B cell (primary cell): Measurements from ENCODE around the gene PCK2. TPM values are rescaled to one million over a fixed set of nuclear protein-coding genes. Genes with fewer than 3 reads are reported as not detected.
A peak's percentile ranks its signal among the peaks of the same experiment; 100 is the strongest.

Experiments
- ATAC-seq: fragments of 200-7000 bp; cut with Tn5 transposase; one replicate; pipeline ENCODE4 v1.10.0; 2021; ENCODE audit warnings: low read depth, mild to moderate bottlenecking, moderate number of reproducible peaks, moderate library complexity
- CTCF ChIA-PET: fragments of 350-600 bp; sonication (Branson Sonifier 250); formaldehyde crosslinking; loops from one replicate; lab custom pipeline; 2021; ENCODE audit warnings: antibody characterized with exemption, inconsistent platforms; lab: Charles Lee
- POLR2A ChIA-PET: fragments of 350-600 bp; sonication (Branson Sonifier 250); formaldehyde crosslinking; loops from one replicate; lab custom pipeline; 2021; ENCODE audit warnings: antibody characterized with exemption; lab: Charles Lee
- DNase-seq: peaks from one replicate; pipeline ENCODE4 v3.0.0; 2013
- H2AFZ ChIP-seq: 2 replicates; pipeline ENCODE4 v1.6.1; 2012; ENCODE audit warnings: mild to moderate bottlenecking, low read depth, low read length; ENCODE audit not compliant: insufficient read depth, poor library complexity, severe bottlenecking
- H3K27ac ChIP-seq, 2 donors: 1 replicate in 1 of 2; 2 replicates in 1 of 2; pipeline ENCODE4 v1.5.1; 2012 to 2013; ENCODE audit warnings: low read length in 2 of 2, mild to moderate bottlenecking in 2 of 2, moderate library complexity in 1 of 2
- H3K27me3 ChIP-seq, 4 experiments: fragments of 200-600 bp in 1 of 4; sonication (generic) in 1 of 4; replicated peaks in 1 of 4; 1 replicate in 2 of 4; 2 replicates in 2 of 4; pipeline versions ENCODE4 v1.6.1 to v1.7.0; 2013 to 2016; ENCODE audit warnings: low read length in 3 of 4, mild to moderate bottlenecking in 2 of 4, mixed read lengths in 1 of 4, moderate library complexity in 1 of 4; ENCODE audit not compliant: insufficient read depth in 4 of 4, control insufficient read depth in 3 of 4; ENCODE audit errors: control extremely low read depth in 1 of 4
- H3K36me3 ChIP-seq, 2 experiments: replicated peaks in 1 of 2; 1 replicate in 1 of 2; 2 replicates in 1 of 2; pipeline versions ENCODE4 v1.6.1 to v1.7.1; 2013; ENCODE audit warnings: low read length in 1 of 2; ENCODE audit not compliant: insufficient read depth in 2 of 2, control insufficient read depth in 1 of 2; ENCODE audit errors: control extremely low read depth in 1 of 2, extremely low read depth in 1 of 2
- H3K4me1 ChIP-seq, 2 donors: fragments of 200-600 bp in 1 of 2; sonication (generic) in 1 of 2; 1 replicate in 1 of 2; 2 replicates in 1 of 2; pipeline versions ENCODE4 v1.5.1 to v1.6.1; 2013 to 2017; ENCODE audit warnings: low read length in 2 of 2; ENCODE audit not compliant: control insufficient read depth in 2 of 2, insufficient read depth in 2 of 2
- H3K4me2 ChIP-seq: replicated peaks from 2 replicates; pipeline ENCODE3; 2012; ENCODE audit warnings: mild to moderate bottlenecking, low read depth, low read length; ENCODE audit not compliant: poor library complexity, severe bottlenecking
- H3K4me3 ChIP-seq, 5 experiments: fragments of 200-600 bp in 1 of 5; sonication (generic) in 1 of 5; 1 replicate in 3 of 5; 2 replicates in 2 of 5; pipeline versions ENCODE4 v1.5.1 to v1.7.0; 2011 to 2016; ENCODE audit warnings: low read length in 4 of 5, mild to moderate bottlenecking in 4 of 5, low read depth in 2 of 5, control low read depth in 1 of 5, moderate library complexity in 1 of 5; ENCODE audit not compliant: insufficient read depth in 1 of 5; ENCODE audit errors: control extremely low read depth in 1 of 5, extremely low read depth in 1 of 5
- H3K79me2 ChIP-seq: fragments of 200-600 bp; sonication (generic); one replicate; pipeline ENCODE4 v1.6.0; 2016; ENCODE audit warnings: low read length; ENCODE audit not compliant: control insufficient read depth, insufficient read depth
- H3K9ac ChIP-seq: fragments of 200-600 bp; sonication (generic); 2 replicates; pipeline ENCODE4 v1.6.1; 2017; ENCODE audit warnings: mild to moderate bottlenecking, low read length, moderate library complexity
- H3K9me3 ChIP-seq, 3 donors: one replicate each; pipeline versions ENCODE4 v1.6.1 to v1.7.1; 2013; ENCODE audit warnings: low read length in 2 of 3; ENCODE audit not compliant: control insufficient read depth in 2 of 3, insufficient read depth in 1 of 3; ENCODE audit errors: control extremely low read depth in 1 of 3
- H4K20me1 ChIP-seq: 2 replicates; pipeline ENCODE4 v1.6.0; 2012; ENCODE audit warnings: mild to moderate bottlenecking, low read length; ENCODE audit not compliant: insufficient read depth, control insufficient read depth, poor library complexity, severe bottlenecking
- H3K27ac Mint-ChIP-seq: one replicate; pipeline ENCODE4 v1.8.0; 2021; ENCODE audit warnings: mixed read lengths
- H3K27me3 Mint-ChIP-seq: one replicate; pipeline ENCODE4 v1.8.0; 2021; ENCODE audit warnings: mixed read lengths
- H3K4me1 Mint-ChIP-seq: one replicate; pipeline ENCODE4 v1.8.0; 2021; ENCODE audit warnings: mixed read lengths
- H3K4me3 Mint-ChIP-seq: one replicate; pipeline ENCODE4 v1.8.0; 2021; ENCODE audit warnings: mixed read lengths
- H3K9me3 Mint-ChIP-seq: one replicate; pipeline ENCODE4 v1.8.0; 2022; ENCODE audit warnings: mixed read lengths; ENCODE audit not compliant: insufficient read depth
- EZH2 ChIP-seq: IDR thresholded peaks from 2 replicates; pipeline ENCODE4 v1.6.1; 2012; ENCODE audit warnings: borderline replicate concordance, low read depth, mild to moderate bottlenecking, moderate library complexity, low read length; ENCODE audit not compliant: insufficient read depth, poor library complexity, severe bottlenecking
- WGBS: methylation state at CpG from one replicate; pipeline ENCODE4 v1.1.5; 2013; ENCODE audit warnings: missing lambda C conversion rate; ENCODE audit not compliant: insufficient coverage; 5-methylcytosine and 5-hydroxymethylcytosine counted together
- intact Hi-C: fragments of 100-400 bp; cut with micrococcal nuclease; formaldehyde crosslinking; loops from one replicate; pipeline ENCODE4 v1.10.0; 2022
- polyA plus RNA-seq: library from polyadenylated mRNA; depleted of rRNA; stranded (reverse); fragments of >200 nt; gene quantifications from 2 replicates; pipeline ENCODE4 v1.2.3, GENCODE V29; 2012
- total RNA-seq, 2 donors: library from RNA; stranded (reverse); fragments of 120-200 nt in 1 of 2; gene quantifications; 1 replicate in 1 of 2; 2 replicates in 1 of 2; pipeline versions ENCODE4 v1.2.3 to v1.2.4, GENCODE V29; 2013 to 2022
- TF ChIP-seq, protein P1 (sequence below): fragments of 200-600 bp; IDR thresholded peaks from one replicate; pipeline ENCODE4 v1.8.0; 2022; ENCODE audit warnings: antibody characterized with exemption, mild to moderate bottlenecking

Gene PCK2
- total and polyA plus RNA-seq, 2 donors (not counting 1 experiment from before 2014, with no cell fraction given), result 40.4 to 58.4 TPM

GRCh38 chr14:24093207-24093900 is 757 bp upstream of the PCK2 start:
- ATAC-seq, result no peak
- H3K9ac ChIP-seq, result peak overlapping the region; percentile 95
- WGBS, result 93% methylated on average over 17 of the region's 19 CpGs

More at GRCh38 chr14:24093207-24093900, 757 bp upstream of the PCK2 start:
- Mint-ChIP-seq H3K9me3 (no peaks in the 10 kb centered on the region), H3K27me3 (no peaks in the 10 kb centered on the region), H3K27ac (peak overlapping the region; percentile 92), H3K4me3 (peak overlapping the region; percentile 95), H3K4me1 (peaks cover 38% of the 10 kb centered on the region)
- Histone ChIP-seq H3K36me3 (peaks cover under 1 to 12% of the 10 kb centered on the region in 2 experiments), H3K79me2 (peaks cover 33% of the 10 kb centered on the region), H3K27me3 (no peaks in the 10 kb centered on the region), H3K4me2 (peak overlapping the region; percentile 95), H3K9me3 (no peaks in the 10 kb centered on the region), H4K20me1 (no peaks in the 10 kb centered on the region), H2AFZ (peak overlapping the region; percentile 92), H3K4me3 (peak overlapping the region in 4 of 5 experiments; percentile 79 to 97 (median 90)), H3K4me1 (peaks cover 5 to 35% of the 10 kb centered on the region in 2 donors), H3K27ac (peak overlapping the region; percentile 80 to 95)
- ChIA-PET CTCF (interaction anchor here (0.7 to 12.1 kb wide), 16 partner anchors 12 to 137 kb away, joined by 3 to 292 read pairs (median 6); partner anchors contain the start of genes DCAF11, IRF9, NRL and PSME2), POLR2A (interaction anchor here (0.6 to 4.1 kb wide), 11 partner anchors 12 to 150 kb away, joined by 3 to 35 read pairs (median 6); partner anchors contain the start of genes DCAF11, IRF9, NRL and PSME1)
- no peak for DNase-seq
- intact Hi-C loops, result loop anchor here (5.0 kb wide), 1 partner anchor 526 kb away; the partner anchor contains the start of gene AP1G2
- TF ChIP-seq, protein P1, sequence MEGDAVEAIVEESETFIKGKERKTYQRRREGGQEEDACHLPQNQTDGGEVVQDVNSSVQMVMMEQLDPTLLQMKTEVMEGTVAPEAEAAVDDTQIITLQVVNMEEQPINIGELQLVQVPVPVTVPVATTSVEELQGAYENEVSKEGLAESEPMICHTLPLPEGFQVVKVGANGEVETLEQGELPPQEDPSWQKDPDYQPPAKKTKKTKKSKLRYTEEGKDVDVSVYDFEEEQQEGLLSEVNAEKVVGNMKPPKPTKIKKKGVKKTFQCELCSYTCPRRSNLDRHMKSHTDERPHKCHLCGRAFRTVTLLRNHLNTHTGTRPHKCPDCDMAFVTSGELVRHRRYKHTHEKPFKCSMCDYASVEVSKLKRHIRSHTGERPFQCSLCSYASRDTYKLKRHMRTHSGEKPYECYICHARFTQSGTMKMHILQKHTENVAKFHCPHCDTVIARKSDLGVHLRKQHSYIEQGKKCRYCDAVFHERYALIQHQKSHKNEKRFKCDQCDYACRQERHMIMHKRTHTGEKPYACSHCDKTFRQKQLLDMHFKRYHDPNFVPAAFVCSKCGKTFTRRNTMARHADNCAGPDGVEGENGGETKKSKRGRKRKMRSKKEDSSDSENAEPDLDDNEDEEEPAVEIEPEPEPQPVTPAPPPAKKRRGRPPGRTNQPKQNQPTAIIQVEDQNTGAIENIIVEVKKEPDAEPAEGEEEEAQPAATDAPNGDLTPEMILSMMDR, result no peak
- no peak for TF ChIP-seq EZH2
